Myocyte (in vitro differentiated cells): ENCODE results near the gene GRPR. TPM values are rescaled to one million over a fixed set of nuclear protein-coding genes. Genes with fewer than 3 reads are reported as not detected.
"Not testable (repeated sequence)": the region's sequence is repeated elsewhere in the genome, so short reads cannot be mapped to it uniquely, and the experiment has no call there.

Experiments used
- DNase-seq: peaks from one replicate; pipeline ENCODE4 v3.0.0-alpha.2; 2012; ENCODE audit warnings: low read depth
- total RNA-seq: library from RNA; depleted of rRNA; stranded (reverse); fragments of >200 nt; gene quantifications from 2 replicates; pipeline ENCODE4 v1.2.3, GENCODE V29; 2014

Gene GRPR
- total RNA-seq, 1 donor from 2014 or later: 0.13 TPM

GRCh38 chrX:16136080-16136479 is 12.7 kb downstream of the GRPR start:
- no peak for DNase-seq

GRCh38 chrX:16137416-16138107 is 14.2 kb downstream of the GRPR start:
- no peak for DNase-seq

GRCh38 chrX:16138108-16138427 is 14.7 kb downstream of the GRPR start:
- no peak for DNase-seq

DNA sequence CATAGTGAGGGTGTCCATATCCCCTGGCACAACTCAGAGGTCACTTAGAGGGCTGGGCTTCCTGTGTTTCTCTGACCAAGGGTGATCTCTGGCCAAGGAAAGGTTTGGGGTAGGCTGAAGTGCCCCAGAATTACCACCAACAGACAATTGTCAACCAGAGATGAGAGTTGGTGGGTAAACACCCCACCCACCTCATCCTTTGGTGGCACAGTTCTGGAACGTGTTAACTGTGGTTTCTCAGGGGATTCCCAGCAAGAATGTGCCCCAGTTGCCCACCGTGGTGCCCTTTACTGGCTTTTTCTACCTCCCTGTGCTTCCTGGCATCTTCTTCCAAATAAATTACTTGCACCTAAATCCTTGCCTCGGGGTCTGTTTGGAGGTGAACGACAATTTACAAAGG is 17.1 kb downstream of the GRPR start:
- DNase-seq: no peak

- no peak for DNase-seq
Observed at GRCh38 chrX:16140983-16141382, 17.6 kb downstream of the GRPR start.

DNA sequence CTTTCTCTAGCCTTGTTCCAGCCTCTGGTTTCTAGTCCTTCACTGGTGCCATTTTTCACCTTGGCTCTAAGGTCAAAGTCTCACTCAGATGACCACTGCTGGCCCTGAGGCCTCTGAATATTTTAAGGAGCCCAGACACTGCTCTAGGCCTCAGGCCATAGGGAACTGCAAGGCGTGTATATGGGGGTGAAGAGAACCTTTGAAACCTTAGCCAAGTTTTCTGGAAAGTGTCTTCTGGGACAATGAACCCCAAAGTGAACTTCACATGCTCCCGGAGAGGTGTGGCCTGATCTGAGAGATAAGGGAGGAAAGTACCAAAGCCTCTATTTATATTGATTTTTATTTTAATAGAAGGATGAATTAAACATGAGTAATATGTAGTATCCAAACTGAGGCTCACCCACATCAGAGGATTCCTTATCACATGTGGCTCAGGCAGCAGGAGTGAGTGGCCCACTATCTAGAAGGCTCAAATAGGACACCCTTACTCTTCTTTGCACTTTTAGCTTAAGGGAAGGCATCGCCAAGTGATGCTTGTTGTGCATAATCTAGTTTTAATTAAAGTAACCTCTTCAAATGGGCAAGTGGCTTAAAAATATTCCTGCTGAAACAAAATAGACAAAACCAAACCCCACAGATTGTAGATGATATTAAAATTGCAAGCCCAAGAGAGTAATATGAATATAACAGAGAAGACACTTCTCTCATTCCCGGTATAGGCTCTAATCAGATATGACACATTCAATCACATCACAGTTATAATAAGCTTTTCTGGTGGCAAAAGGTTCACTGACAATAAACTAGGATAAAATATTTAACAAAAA is 18.3 kb downstream of the GRPR start:
- DNase-seq: no peak

GRCh38 chrX:16142246-16142558 is 18.8 kb downstream of the GRPR start:
- no peak for DNase-seq

DNA sequence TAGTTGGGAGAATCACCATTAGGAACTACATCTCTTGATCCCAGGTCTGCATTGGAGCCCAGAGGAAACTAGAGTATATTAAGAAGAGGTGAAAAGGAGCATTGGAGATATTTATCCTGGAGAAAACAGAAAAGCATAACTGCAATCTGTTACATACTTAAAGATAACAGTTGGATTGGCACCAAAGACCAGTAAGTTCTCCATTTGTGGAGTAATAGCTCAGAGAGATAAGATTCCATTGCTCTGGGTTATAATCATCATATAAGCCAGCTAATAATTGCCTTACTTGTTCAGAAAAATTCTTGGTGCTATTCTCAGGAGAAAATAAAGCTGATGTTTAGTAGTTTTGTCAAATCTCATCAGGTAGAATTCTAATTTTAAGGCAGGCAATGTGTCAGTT is 20.6 kb downstream of the GRPR start:
- no peak for DNase-seq

- DNase-seq: no peak
Observed at GRCh38 chrX:16144420-16144819, 21.1 kb downstream of the GRPR start.

DNA sequence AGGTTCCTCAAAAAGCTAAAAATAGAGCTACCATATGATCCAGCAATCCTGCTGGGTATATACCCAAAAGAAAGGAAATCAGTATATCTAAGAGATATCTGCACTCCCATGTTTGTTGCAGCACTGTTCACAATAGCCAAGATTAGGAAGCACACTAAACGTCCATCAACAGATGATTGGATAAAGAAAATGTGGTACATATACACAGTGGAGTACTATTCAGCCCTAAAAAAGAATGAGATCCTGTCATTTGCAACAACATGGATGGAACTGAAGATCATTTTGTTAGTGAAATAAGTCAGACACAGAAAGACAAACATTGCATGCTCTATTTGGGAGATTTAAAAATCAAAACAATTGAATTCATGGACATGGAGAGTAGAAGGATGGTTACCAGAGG is 21.7 kb downstream of the GRPR start:
- DNase-seq: not testable (repeated sequence)

- DNase-seq: no peak
Observed at GRCh38 chrX:16145656-16146055, 22.3 kb downstream of the GRPR start.

- DNase-seq: no peak
Observed at GRCh38 chrX:16148896-16149295, 25.5 kb downstream of the GRPR start.

DNA sequence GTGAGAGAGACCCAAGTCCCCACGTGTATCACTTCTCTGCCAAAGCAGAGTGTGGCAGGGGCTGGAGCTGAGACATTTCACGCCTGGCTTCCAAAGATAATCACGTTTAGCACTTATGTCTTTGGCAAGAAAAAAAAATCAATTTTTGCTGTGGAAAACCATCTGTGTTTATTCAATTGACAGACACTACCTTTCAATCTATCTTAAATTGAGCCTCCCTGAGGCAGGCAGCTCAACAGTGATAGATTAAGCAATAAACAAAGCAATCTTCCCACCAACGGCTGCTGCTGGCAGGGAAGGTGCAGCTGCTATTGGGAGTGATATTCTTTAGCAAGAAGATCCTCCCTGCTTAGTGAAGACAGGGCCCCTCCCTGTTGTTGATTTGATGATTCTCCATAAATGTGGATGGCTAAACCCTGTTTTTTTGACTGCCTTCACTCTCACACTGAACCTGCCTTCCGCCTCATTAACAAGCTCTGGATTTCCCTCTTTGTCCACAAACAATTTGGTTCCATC is 32.3 kb downstream of the GRPR start:
- no peak for DNase-seq

- DNase-seq: no peak
Observed at GRCh38 chrX:16156692-16157331, 33.4 kb downstream of the GRPR start.

- peak; percentile 77 for DNase-seq
Observed at GRCh38 chrX:16160729-16161128, 37.4 kb downstream of the GRPR start.

DNA sequence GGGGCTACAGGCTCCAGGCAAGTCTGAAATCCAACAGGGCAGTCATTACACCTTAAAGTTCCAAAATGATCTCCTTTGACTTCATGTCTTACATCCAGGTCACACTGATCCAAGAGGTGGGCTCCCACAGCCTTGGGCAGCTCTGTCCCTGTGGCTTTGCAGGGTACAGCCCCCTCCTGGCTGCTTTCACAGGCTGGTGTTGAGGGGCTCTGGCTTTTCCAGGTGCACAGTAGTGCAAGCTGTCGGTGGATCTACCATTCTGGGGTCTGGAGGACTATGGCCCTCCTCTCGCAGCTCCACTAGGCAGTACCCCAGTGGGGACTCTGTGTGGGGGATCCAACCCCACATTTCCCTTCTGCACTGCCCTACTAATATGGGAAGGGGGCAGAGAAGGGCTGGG is 37.8 kb downstream of the GRPR start:
- DNase-seq: not testable (repeated sequence)

DNA sequence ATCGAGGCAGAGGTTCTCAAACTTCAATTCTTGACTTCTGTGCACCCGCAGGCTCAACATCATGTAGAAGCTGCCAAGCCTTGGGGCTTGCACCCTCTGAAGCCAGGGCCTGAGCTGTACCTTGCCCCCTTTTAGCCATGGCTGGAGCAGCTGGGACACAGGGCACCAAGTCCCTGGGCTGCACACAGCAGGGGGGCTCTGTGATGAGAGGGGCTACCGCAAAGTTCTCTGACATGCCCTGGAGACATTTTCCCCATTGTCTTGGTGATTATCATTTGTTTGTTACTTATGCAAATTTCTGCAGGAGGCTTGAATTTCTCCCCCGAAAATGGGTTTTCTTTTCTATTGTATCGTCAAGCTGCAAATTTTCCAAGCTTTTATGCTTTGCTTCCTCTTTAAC is 39.0 kb downstream of the GRPR start:
- DNase-seq: no peak

- no peak for DNase-seq
Observed at GRCh38 chrX:16164748-16165147, 41.4 kb downstream of the GRPR start.

DNA sequence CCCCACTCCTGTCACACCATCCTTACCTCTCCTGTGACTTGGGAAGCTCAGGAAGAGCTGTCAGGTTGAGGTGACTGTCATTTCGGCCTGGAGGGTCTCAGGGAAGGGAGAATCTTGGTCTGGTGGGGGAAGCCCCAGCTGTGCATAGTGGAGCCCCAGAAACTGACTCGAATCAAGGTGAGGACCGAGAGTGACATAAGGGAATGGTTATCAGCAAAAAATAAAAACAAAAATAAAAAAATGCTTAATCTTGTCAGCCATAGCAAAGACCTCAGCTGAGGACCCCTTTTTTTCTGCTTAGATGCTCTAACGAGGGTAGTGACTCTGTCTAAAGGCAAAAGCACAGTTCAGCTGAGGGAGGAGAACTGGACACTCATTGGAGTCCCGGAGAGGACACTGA is 43.8 kb downstream of the GRPR start, which contains the start of gene MAGEB17:
MAGEB17 (plus strand) TSS at position 301 of the 400 bp plus-strand sequence. CDS start 2,902 bp downstream, outside the sequence.
- no peak for DNase-seq

- no peak for DNase-seq
Observed at GRCh38 chrX:16171039-16171438, 47.7 kb downstream of the GRPR start.

- DNase-seq: no peak
Observed at GRCh38 chrX:16171944-16172343, 48.6 kb downstream of the GRPR start.

DNA sequence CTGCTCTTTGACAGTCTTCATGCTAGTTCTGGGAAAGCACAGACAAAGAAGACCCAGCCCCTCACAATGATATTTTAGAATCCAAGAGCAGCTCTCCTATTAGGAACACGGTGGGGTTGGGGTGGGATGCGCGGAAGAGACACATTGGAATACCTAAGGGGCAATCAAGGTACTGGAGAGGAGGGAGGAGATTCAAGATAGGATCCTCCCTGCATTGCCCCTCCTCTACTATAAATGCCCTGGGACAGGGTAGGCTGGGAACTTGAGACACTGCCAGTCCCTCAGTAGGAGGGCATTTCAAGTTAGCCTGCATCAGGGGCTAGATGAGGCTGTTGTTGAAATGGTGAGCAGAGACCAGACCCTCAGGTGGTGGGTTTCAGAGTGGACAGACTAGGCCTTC is 49.0 kb downstream of the GRPR start:
- no peak for DNase-seq
